ENCODE data around the gene NR3C1. TPM values are rescaled to one million over a fixed set of nuclear protein-coding genes. Genes with fewer than 3 reads are reported as not detected.

The NR3C1 gene
- total RNA-seq, 1 experiment from 2014 or later: 16.0 TPM

DNA sequence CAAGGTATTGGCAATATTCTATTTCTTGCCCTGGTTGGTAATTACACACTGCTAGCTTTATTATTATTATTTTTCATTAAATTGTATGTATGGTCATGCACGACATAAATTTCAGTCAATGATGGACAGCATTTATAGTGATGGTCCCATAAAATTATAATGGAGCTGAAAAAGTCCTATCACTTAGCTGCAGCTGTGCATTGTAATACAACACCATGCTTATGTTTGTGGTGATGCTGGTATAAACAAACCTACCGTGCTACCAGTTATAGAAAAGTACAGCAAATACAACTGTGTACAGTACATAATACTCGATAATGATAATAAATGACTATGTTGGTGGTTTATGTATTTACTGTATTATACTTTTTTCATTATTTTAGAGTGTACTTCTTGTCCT lies 65.5 kb downstream of the NR3C1 start:
- Histone ChIP-seq H2AFZ (ENCODE audit: low read depth, low read length, poor library complexity, severe bottlenecking) (no peak overlapping the region), H3K4me1 (ENCODE audit: control insufficient read depth in 1 of 2, insufficient read depth in 2 of 2, low read length in 2 of 2) (no peaks in the 10 kb centered on the region), H3K9me3 (ENCODE audit: control insufficient read depth in 1 of 2, insufficient read depth in 1 of 2, low read depth in 1 of 2, low read length in 2 of 2) (no peaks in the 10 kb centered on the region), H3K4me2 (ENCODE audit: low read length) (no peak overlapping the region), H3K36me3 (ENCODE audit: control insufficient read depth in 1 of 2, insufficient read depth in 2 of 2, low read length in 2 of 2) (no peaks in the 10 kb centered on the region), H3K79me2 (ENCODE audit: insufficient read depth, low read length) (no peaks in the 10 kb centered on the region), H3K27me3 (ENCODE audit: insufficient read depth, low read length) (no peaks in the 10 kb centered on the region), H4K20me1 (ENCODE audit: insufficient read depth) (no peaks in the 10 kb centered on the region), H3K9ac (ENCODE audit: low read length) (no peak overlapping the region), H3K27ac (ENCODE audit: low read depth, low read length) (no peak overlapping the region), H3K4me3 (replicated peaks in 1 of 2; ENCODE audit: low read depth in 1 of 2, low read length in 2 of 2) (no peak overlapping the region), H3K9me2 (ENCODE audit: insufficient read depth) (no peaks in the 10 kb centered on the region)
- BruUV-seq (replicated peaks): no TSS peak
- intact Hi-C loops (cut with micrococcal nuclease): no loop called here
- RAD21 ChIA-PET (ENCODE audit: low non-redundant PET in 1 of 2, low total read pairs in 2 of 2, uncharacterized antibody in 2 of 2, unreplicated experiment in 2 of 2): no interaction called here
- no peak for TF ChIP-seq RAD21 (IDR thresholded peaks at IDR 0.05; ENCODE audit: low read depth)
- TF ChIP-seq, protein P1, sequence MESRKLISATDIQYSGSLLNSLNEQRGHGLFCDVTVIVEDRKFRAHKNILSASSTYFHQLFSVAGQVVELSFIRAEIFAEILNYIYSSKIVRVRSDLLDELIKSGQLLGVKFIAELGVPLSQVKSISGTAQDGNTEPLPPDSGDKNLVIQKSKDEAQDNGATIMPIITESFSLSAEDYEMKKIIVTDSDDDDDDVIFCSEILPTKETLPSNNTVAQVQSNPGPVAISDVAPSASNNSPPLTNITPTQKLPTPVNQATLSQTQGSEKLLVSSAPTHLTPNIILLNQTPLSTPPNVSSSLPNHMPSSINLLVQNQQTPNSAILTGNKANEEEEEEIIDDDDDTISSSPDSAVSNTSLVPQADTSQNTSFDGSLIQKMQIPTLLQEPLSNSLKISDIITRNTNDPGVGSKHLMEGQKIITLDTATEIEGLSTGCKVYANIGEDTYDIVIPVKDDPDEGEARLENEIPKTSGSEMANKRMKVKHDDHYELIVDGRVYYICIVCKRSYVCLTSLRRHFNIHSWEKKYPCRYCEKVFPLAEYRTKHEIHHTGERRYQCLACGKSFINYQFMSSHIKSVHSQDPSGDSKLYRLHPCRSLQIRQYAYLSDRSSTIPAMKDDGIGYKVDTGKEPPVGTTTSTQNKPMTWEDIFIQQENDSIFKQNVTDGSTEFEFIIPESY (IDR thresholded peaks at IDR 0.05; ENCODE audit: extremely low read depth, insufficient replicate concordance, low read length): no peak
- TF ChIP-seq, protein P2, sequence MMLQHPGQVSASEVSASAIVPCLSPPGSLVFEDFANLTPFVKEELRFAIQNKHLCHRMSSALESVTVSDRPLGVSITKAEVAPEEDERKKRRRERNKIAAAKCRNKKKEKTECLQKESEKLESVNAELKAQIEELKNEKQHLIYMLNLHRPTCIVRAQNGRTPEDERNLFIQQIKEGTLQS (IDR thresholded peaks at IDR 0.05): no peak
- no peak for TF ChIP-seq CBX3 (IDR thresholded peaks at IDR 0.05; ENCODE audit: low read depth)
- TF ChIP-seq CEBPB (IDR thresholded peaks at IDR 0.05; ENCODE audit: low read depth): no peak
- no peak for TF ChIP-seq EZH2 (IDR thresholded peaks at IDR 0.05)
- TF ChIP-seq SIN3A (IDR thresholded peaks at IDR 0.05; ENCODE audit: low read depth): no peak
- TF ChIP-seq, protein P3, sequence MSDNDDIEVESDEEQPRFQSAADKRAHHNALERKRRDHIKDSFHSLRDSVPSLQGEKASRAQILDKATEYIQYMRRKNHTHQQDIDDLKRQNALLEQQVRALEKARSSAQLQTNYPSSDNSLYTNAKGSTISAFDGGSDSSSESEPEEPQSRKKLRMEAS (IDR thresholded peaks at IDR 0.05): no peak
- TF ChIP-seq, protein P4, sequence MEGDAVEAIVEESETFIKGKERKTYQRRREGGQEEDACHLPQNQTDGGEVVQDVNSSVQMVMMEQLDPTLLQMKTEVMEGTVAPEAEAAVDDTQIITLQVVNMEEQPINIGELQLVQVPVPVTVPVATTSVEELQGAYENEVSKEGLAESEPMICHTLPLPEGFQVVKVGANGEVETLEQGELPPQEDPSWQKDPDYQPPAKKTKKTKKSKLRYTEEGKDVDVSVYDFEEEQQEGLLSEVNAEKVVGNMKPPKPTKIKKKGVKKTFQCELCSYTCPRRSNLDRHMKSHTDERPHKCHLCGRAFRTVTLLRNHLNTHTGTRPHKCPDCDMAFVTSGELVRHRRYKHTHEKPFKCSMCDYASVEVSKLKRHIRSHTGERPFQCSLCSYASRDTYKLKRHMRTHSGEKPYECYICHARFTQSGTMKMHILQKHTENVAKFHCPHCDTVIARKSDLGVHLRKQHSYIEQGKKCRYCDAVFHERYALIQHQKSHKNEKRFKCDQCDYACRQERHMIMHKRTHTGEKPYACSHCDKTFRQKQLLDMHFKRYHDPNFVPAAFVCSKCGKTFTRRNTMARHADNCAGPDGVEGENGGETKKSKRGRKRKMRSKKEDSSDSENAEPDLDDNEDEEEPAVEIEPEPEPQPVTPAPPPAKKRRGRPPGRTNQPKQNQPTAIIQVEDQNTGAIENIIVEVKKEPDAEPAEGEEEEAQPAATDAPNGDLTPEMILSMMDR (IDR thresholded peaks at IDR 0.05 in 2 of 3, conservative IDR thresholded peaks at IDR 0.05 in 1 of 3; ENCODE audit: borderline replicate concordance in 1 of 3, insufficient read depth in 1 of 3, low read depth in 2 of 3, low read length in 2 of 3): no peak
- no peak for TF ChIP-seq POLR2A (IDR thresholded peaks at IDR 0.05; ENCODE audit: borderline replicate concordance, extremely low read depth, insufficient read depth, insufficient read length)
- TF ChIP-seq JUND (IDR thresholded peaks at IDR 0.05): no peak
- no peak for TF ChIP-seq EGR1 (IDR thresholded peaks at IDR 0.05; ENCODE audit: low read depth)
- TF ChIP-seq FOSL1 (IDR thresholded peaks at IDR 0.05; ENCODE audit: low read depth): no peak
- no peak for TF ChIP-seq ZFX (IDR thresholded peaks at IDR 0.05)
- TF ChIP-seq TCF7L2 (IDR thresholded peaks at IDR 0.05; ENCODE audit: borderline replicate concordance, extremely low read depth, insufficient read depth, insufficient read length): no peak
- POLR2A ChIA-PET: no interaction called here
- ATAC-seq: no peak
- CTCF ChIA-PET: no interaction called here
- DNase-seq (ENCODE audit: low read depth, low spot score): no peak

Data from HCT116 (cell line).